ENCODE results near the gene SMTN. TPM values are rescaled to one million over a fixed set of nuclear protein-coding genes. Genes with fewer than 3 reads are reported as not detected.

Gene SMTN
- total and polyA plus RNA-seq, 9 of the 15 experiments (the other 6 are each of a cell fraction or from before 2014, with no cell fraction given) = 2.5 to 41.1 (median 16.1) TPM

- DNase-seq (ENCODE audit: extremely low read depth in 1 of 4, low spot score in 3 of 4) = no peak
- 9% methylated on average over 6 of the region's 10 CpGs for WGBS (ENCODE audit: insufficient coverage, low coverage, missing lambda C conversion rate)
- POLR2A ChIA-PET = no interaction called here
- no peaks in the 10 kb centered on the region for H3K9me1 ChIP-seq (ENCODE audit: control insufficient read depth, insufficient read depth, low read length)
- H3K4me1 ChIP-seq (replicated peaks in 1 of 2; ENCODE audit: control insufficient read depth in 2 of 2, insufficient read depth in 2 of 2, low read length in 2 of 2) = peaks cover 0 to 13% of the 10 kb centered on the region in 2 experiments; a peak in 3 of 5 replicates
- no peak overlapping the region for H3K4me3 ChIP-seq
- no peak overlapping the region for H2AFZ ChIP-seq (ENCODE audit: low read depth, low read length)
- BruUV-seq (replicated peaks) = no TSS peak
- H3K36me3 ChIP-seq (ENCODE audit: control insufficient read depth, insufficient read depth, low read length) = no peaks in the 10 kb centered on the region
- no peaks in the 10 kb centered on the region for H4K20me1 ChIP-seq (replicated peaks; ENCODE audit: control insufficient read depth, insufficient read depth, low read length)
- no peak for FAIRE-seq
- no peak overlapping the region for H3K27ac ChIP-seq (ENCODE audit: extremely low read depth, low read depth, low read length)
- no peaks in the 10 kb centered on the region for H3K79me2 ChIP-seq (ENCODE audit: control insufficient read depth, insufficient read depth, low read length)
- no peak for ATAC-seq
- no peak overlapping the region for H3K4me2 ChIP-seq (ENCODE audit: insufficient read depth, low read length)
- H3K9ac ChIP-seq (ENCODE audit: insufficient read depth in 1 of 2, low read depth in 2 of 2, low read length in 2 of 2) = no peak overlapping the region
- CTCF ChIA-PET (ENCODE audit: low intra/inter-chr PET ratio) = no interaction called here
- no peaks in the 10 kb centered on the region; a peak in 1 of 5 replicates for H3K27me3 ChIP-seq (ENCODE audit: control insufficient read depth in 2 of 2, insufficient read depth in 2 of 2, low read length in 2 of 2)
- H3K9me3 ChIP-seq (replicated peaks; ENCODE audit: control insufficient read depth, insufficient read depth, low read depth, low read length) = no peaks in the 10 kb centered on the region
- intact Hi-C loops (cut with micrococcal nuclease) = no loop called here
- in situ Hi-C loops (cut with MboI) = no loop called here
- no peak for TF ChIP-seq ZNF830 (CRISPR knock-in tag; IDR thresholded peaks at IDR 0.05)
Observed at GRCh38 chr22:31138126-31138525, 57.0 kb downstream of the SMTN start.

- TF ChIP-seq NELFE (IDR thresholded peaks at IDR 0.05; ENCODE audit: insufficient read depth, insufficient read length) (no peak), ILF3 (IDR thresholded peaks at IDR 0.05; ENCODE audit: borderline replicate concordance) (no peak), ID3 (CRISPR knock-in tag; IDR thresholded peaks at IDR 0.05) (no peak), ID3 (tag; IDR thresholded peaks at IDR 0.05) (no peak), ZNF431 (CRISPR knock-in tag; IDR thresholded peaks at IDR 0.05) (no peak), NRF1 (conservative IDR thresholded peaks at IDR 0.05 in 1 of 2, IDR thresholded peaks at IDR 0.05 in 1 of 2) (no peak), CXXC5 (CRISPR knock-in tag; IDR thresholded peaks at IDR 0.05) (no peak), ZBTB33 (CRISPR knock-in tag; IDR thresholded peaks at IDR 0.05) (no peak), ZFX (CRISPR knock-in tag; IDR thresholded peaks at IDR 0.05) (no peak)
- Histone ChIP-seq H3K9me3 (replicated peaks; ENCODE audit: control insufficient read depth, insufficient read depth, low read depth, low read length) (no peaks in the 10 kb centered on the region), H3K4me3 (no peak overlapping the region), H3K79me2 (ENCODE audit: control insufficient read depth, insufficient read depth, low read length) (no peaks in the 10 kb centered on the region), H3K36me3 (ENCODE audit: control insufficient read depth, insufficient read depth, low read length) (no peaks in the 10 kb centered on the region), H4K20me1 (replicated peaks; ENCODE audit: control insufficient read depth, insufficient read depth, low read length) (no peaks in the 10 kb centered on the region), H3K9me1 (ENCODE audit: control insufficient read depth, insufficient read depth, low read length) (no peaks in the 10 kb centered on the region), H2AFZ (ENCODE audit: low read depth, low read length) (no peak overlapping the region), H3K27me3 (ENCODE audit: control insufficient read depth in 2 of 2, insufficient read depth in 2 of 2, low read length in 2 of 2) (no peaks in the 10 kb centered on the region; a peak in 1 of 5 replicates), H3K4me1 (replicated peaks in 1 of 2; ENCODE audit: control insufficient read depth in 2 of 2, insufficient read depth in 2 of 2, low read length in 2 of 2) (peaks cover 0 to 13% of the 10 kb centered on the region in 2 experiments; a peak in 3 of 5 replicates), H3K9ac (ENCODE audit: insufficient read depth in 1 of 2, low read depth in 2 of 2, low read length in 2 of 2) (no peak overlapping the region), H3K4me2 (ENCODE audit: insufficient read depth, low read length) (no peak overlapping the region), H3K27ac (ENCODE audit: extremely low read depth, low read depth, low read length) (no peak overlapping the region)
- ChIA-PET CTCF (ENCODE audit: low intra/inter-chr PET ratio) (no interaction called here), POLR2A (no interaction called here)
- no peak for DNase-seq (ENCODE audit: extremely low read depth in 1 of 4, low spot score in 3 of 4)
- FAIRE-seq = no peak
- in situ Hi-C loops (cut with MboI) (no loop called here), intact Hi-C loops (cut with micrococcal nuclease) (no loop called here)
- no TSS peak for BruUV-seq (replicated peaks)
- no peak for ATAC-seq
- WGBS (ENCODE audit: insufficient coverage, low coverage, missing lambda C conversion rate) = 14% methylated on average over 3 of the region's 3 CpGs
Observed at GRCh38 chr22:31139066-31139465, 57.9 kb downstream of the SMTN start.

All from K562 (cell line).